Stimulated activated CD8-positive, alpha-beta memory T cell treated with anti-CD3 and anti-CD28 coated beads, Interleukin-4, amount 100 ng/mL, for 4 hours (primary cell): ENCODE measurements around the gene PRPSAP1.

ENCODE experiments used
- DNase-seq, 2 donors: peaks; one replicate each; pipeline ENCODE4 v3.0.0-alpha.2; 2020; ENCODE audit warnings: low read depth in 2 of 2, low spot score in 1 of 2

The PRPSAP1 gene

GRCh38 chr17:76383546-76384221, 30.0 kb upstream of the PRPSAP1 start:
- peak in 1 of 2 donors; percentile 18 for DNase-seq

DNA sequence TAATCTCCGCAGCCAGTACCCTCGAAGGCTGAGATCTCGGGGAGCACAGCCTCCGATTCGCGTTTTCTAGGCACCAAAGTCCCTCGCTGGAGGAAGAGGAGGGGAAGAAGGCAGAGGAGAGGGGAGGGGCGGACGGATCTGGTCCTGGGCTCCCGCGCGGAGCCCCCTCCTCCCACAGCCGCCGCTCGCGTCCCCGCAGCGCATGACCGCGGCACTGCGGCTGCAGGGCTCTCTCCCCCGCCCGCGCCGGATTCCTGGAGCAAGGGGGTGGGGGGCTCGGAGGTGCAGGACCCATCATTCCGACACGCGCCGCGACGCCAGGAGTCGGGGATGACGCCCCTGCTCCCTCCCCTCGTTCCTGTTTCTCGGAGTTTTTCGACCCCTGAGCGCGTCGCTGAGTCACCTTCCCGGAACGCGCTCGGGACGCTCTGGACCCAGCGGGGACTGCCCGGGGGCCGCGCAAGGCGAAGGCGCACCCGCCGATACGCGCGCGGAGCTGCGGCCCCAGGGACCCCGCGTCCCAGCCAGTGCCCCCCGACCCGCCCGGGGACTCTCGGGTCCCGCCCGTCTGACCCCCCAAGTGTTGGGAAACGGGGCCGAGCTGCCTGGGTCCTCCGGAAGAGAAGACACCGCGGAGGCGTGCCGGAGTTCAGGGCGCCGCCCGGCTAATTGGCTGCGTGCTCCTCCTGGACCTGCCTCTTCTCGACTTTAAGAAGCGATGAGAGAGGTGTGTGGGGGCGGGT, 29.3 kb upstream of the PRPSAP1 start:
- DNase-seq = peak in 1 of 2 donors; percentile 29

- DNase-seq = no peak
Measured at GRCh38 chr17:76382351-76382802, 28.7 kb upstream of the PRPSAP1 start.

DNA sequence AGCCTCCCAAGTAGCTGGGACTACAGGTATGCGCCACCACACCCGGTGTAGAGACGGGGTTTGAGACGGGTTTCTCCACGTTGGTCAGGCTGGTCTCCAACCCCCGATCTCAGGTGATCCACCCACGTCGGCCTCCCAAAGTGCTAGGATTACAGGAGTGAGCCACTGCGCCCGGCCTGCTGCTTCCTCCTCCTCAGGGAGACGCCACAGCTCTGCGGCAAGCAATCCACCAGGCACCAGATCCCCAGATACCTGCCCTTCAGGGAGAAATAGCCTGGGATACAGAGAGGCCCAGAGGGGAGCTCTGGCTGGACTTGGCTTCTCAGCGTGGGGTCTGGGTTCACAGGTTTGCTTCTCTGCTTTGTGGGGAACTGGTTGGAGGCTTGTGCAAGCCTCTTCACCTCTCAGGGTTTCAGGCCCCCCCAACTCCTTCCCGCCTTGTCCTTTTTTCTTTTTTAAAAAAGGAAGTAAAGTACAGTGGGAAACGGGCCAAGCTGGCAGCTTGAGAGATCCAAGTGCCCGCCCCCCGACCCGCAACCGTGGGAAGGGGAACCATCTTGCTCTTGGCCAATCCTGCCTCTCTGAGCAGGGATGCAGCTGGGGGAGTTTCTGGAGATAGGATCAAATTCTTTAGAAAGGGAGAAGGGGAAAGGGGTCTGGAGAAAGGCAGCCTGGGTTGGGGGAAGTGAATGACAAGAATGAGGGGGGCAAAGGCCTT, 28.1 kb upstream of the PRPSAP1 start:
- no peak for DNase-seq

- DNase-seq = no peak
Measured at GRCh38 chr17:76379646-76380376, 26.1 kb upstream of the PRPSAP1 start.

DNA sequence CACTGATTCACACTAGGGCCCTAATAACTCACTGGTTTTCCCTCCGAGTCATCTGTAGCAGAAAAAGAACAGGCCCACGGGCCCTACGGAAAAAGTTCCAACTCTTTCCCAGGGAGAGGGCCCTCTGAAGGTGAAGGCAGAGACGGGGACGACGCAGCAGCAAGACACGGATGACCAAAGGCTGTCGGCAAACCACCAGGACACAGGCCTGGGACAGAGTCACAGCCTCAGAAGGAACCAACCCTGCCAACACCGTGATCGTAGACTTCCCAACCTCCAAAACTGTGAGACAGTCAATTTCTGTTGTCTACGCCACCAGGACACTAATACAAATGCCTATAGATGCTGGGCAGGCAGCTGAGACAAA, 25.5 kb upstream of the PRPSAP1 start:
- no peak for DNase-seq

- DNase-seq = no peak
Measured at GRCh38 chr17:76378548-76379274, 25.0 kb upstream of the PRPSAP1 start.

DNA sequence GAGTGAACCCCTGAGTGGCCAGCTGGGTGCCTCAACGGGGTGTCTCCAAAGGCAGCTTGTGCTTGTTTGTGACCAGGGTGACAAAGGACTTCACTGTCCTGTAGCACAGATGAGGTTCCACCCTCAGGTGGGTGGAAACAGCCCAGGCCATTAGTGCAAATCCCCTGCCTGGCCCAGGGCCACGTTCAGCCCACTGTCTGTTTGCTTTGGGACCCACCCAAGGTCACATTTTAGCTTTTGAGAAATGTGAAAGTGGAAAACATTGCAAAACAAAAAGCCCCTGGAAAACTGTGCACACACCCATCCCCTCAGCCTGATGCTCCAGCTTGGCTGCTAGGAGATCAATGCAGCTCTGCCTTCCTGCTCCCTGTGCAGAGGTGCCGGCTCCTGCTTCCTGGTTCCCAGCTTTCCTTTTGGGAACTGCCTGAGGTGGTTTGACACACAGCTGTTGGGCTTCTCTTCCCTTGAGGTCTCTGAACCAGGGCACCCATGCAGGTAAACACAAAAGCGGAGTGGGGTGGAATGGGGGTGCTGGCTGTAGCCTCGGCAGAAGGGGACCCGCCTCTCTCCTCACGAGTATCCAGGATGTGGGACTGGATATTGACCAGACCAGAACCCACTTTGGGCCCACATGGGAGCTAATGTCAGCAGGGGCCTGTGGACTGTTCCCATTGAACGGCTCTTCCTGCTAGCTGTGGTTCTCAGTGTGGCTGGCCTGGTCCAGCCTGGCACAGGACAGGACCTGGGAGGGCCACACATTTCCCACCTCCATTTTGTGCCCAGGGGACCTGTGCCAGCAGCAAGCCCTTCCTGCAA, 22.8 kb upstream of the PRPSAP1 start:
- no peak for DNase-seq

DNA sequence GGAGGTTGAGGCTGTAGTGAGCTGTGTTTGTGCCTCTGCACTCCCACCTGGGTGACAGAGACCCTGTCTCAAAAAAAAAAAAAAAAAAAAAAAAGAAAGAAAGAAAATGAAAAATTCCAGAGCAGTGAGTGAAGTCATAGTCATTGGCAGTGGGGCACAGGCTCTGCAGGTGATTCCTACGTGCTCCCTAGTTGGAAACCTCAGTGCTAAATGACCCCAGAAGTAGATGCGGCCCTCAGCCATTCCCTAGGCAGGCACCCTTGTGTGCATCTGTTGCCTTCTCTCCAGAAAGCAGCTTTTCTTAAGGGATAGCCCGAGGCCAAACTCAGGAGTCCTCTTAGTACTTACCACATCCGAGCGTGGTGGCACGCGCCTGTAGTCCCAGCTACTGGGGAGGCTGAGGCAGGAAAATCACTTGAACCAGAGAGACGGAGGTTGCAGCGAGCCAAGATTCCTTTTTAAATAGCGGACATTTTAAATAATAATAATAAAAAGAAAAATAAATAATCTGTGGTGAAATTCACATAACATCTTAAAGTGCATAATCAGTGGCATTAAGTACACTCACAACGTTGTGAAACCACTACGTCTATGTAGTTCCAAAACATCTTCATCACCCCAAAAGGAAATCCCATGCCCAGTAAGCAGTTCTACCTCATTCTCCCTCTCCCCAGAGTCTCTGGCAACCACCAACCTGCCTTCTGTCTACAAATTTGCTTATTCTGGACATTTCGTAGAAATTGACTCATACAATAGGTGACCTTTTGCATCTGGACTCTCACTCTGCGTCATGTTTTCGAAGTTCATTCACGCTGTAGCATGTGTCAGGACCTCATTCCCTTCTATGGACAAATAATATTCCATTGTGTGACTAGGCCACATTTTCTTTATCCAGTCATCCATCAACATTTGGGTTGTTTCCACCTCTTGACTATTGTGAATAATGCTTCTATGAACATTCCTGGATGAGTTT, 18.2 kb upstream of the PRPSAP1 start:
- DNase-seq = no peak

DNA sequence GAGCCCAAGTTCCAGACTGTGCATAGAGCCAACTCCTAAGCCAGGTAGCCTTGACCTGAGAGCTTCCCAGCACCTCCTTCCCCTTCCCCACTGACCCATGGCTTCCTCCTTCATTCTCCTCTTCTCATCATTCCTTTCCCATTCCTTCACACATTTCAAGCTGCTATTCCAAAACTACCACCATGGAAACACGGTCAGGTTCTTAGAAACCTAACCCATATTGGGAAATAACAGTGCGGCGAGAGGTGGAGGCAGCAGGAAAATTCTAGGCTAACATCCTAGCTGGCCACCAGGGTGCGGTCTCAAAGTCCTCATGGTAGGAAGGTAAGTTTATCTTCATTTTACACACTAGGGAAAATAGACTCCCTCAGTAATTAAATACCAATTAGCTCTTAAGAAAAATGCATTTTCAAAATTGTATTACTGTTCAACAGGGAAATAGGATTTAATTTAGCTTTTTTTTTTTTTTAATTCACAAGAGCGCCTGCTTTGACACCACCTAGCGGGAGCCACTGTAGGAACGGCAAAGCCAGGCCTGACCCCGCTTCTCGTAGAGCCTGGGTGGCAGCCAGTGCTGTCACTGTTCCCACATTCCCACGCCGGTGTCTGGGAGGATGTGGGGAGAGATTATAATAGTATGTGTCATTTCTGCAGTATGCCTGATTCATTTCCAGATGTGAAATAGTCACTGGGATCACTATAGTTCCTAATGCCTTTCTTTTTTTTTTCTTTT, 16.7 kb upstream of the PRPSAP1 start:
- DNase-seq = no peak

DNA sequence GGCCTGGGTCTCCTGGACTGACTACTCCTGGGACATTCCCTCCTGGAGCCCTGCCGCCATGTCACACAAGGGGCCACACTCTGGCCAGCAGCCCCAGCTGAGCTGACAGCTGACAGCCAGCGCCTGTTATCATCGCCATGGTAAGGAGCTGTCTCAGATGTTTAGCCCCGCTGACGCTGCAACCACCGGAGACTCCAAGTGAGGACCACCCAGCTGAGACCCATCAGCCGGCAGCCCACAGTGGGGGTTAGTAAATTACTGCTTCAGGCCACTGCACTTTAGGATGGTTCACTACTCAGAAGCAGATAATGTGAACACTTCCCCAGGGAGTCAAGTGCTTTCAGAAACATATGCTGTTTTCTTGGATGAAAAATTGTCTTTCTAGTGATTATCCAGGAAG, 16.1 kb upstream of the PRPSAP1 start:
- no peak for DNase-seq

GRCh38 chr17:76369379-76369778, 15.7 kb upstream of the PRPSAP1 start:
- no peak for DNase-seq

GRCh38 chr17:76368545-76368944, 14.8 kb upstream of the PRPSAP1 start:
- no peak for DNase-seq

GRCh38 chr17:76367642-76368041, 13.9 kb upstream of the PRPSAP1 start:
- no peak for DNase-seq

DNA sequence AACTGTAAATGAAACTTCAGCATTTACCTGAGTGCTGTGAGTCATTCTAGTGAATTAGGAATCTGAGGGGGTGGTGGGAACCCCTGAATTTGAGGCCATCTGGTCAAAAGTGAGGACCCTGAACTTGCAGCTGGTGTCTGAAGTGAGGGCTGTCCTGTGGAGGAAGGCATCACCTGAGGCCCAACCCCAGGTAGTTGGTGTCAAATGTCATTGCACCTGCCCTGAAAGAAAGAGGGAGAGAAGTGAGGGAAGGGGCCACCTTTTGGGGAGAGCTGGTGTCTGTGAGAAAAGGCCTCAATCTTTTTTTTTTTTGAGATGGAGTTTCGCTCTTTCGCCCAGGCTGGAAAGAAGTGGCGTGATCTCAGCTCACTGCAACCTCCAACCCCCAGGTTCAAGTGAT, 12.5 kb upstream of the PRPSAP1 start:
- no peak for DNase-seq

DNA sequence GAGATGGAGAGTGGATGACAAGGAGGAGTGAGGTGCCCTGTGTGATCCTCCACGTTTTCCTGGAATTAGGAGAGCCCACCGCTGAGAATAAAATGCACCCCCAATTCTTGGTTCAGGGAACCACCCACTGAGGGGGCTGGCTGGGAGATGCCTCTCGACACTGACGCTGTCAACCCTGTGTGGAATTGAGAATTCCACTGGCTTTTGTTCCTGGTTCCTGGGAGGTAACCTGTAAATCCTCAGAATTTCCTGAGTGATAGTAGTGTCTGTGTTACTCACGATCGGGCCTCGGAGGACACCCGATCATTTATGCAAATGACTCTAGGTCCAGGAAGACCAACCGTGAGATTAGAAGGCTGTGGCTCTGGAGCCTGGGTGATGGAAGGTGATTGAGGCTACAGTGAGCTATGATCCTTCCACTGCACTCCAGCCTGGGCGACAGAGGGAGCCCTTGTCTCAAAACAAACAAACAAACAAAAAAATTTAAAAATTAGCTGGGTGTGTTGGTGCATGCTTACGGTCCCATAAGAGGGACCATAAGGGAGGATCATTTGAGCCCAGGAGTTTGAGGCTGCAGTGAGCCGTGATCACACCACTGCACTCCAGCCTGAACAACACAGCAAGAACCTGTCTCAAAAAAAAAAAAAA, 11.7 kb upstream of the PRPSAP1 start:
- no peak for DNase-seq

DNA sequence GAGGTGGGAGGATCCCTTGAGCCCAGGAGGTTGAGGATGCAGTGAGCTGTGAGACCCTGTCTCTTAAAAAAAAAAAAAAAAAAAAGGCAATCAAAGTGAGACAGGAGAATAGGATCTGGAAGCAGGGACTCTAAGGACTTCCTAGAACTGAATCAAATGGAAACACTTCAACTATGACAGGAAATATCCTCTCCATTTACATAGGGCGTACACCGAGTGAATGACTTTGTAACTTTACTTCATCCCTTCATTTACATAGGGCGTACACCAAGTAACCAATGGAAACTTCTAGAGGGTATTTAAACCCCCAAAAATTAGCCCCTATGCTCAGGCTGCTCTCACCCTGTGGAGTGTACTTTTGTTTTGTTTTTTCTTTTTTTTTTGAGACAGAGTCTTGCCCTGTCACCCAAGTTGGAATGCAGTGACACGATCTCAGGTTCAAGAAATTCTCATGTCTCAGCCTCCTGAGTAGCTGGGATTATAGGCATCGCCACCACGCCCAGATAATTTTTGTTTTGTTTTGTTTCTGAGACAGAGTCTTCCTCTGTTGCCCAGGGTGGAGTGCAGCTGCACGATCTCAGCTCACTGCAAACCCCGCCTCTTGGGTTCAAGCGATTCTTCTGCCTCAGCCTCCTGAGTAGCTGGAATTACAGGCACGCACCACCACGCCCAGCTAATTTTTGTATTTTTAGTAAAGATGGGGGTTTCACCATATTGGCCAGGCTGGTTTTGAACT, 9.6 kb upstream of the PRPSAP1 start:
- DNase-seq = no peak
